Measurements from ENCODE around the gene GPHB5. TPM values are rescaled to one million over a fixed set of nuclear protein-coding genes. Genes with fewer than 3 reads are reported as not detected.

The GPHB5 gene
- total RNA-seq, 1 experiment from 2014 or later = not detected

DNA sequence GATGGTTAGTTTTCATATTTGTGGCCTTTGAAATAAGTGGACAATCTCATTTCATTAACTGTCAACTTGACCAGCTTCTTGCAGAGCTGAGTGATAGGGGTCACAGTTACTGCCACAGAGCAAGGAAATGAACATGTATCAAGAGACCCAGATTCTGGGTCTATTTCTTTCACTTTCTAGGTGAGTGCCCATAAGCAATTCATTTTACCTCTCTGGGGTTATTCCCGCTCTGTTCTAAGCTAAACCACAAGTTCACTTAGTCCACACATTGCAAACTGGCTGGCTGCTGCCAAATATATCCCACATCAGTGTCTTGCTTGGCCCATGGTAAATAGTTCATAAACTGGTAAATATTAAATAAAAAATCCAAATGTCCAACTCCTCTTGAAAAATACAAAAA, 29.9 kb downstream of the GPHB5 start:
- H3K79me1 ChIP-seq (ENCODE audit: insufficient read depth, low read depth, low read length, poor library complexity, severe bottlenecking) = no peaks in the 10 kb centered on the region
- no peak overlapping the region for H3K4me3 Mint-ChIP-seq

More for the DNA sequence above, 29.9 kb downstream of the GPHB5 start:
- no peak for DNase-seq
- H3K4ac ChIP-seq (ENCODE audit: low read depth, low read length) = no peak overlapping the region
- no peak overlapping the region for H2AK5ac ChIP-seq (ENCODE audit: insufficient read length, low read length)
- H3K9me3 ChIP-seq (ENCODE audit: control insufficient read depth, low read depth, low read length) = no peaks in the 10 kb centered on the region
- H3K27ac ChIP-seq (ENCODE audit: insufficient read length, low read depth, low read length) = no peak overlapping the region
- no peaks in the 10 kb centered on the region for H3K79me2 ChIP-seq (ENCODE audit: insufficient read depth, low read length)
- H3K4me2 ChIP-seq (ENCODE audit: insufficient read depth, insufficient read length, low read length) = no peak overlapping the region
- no CpG with 5 or more reads among the region's 1 CpG for WGBS (ENCODE audit: extremely low coverage, insufficient read length, low lambda C conversion rate)
- H3K27me3 ChIP-seq (ENCODE audit: insufficient read depth, low read length) = no peaks in the 10 kb centered on the region
- no peak overlapping the region for H4K8ac ChIP-seq (replicated peaks; ENCODE audit: insufficient read length, low read depth, low read length)
- TF ChIP-seq, protein P1, sequence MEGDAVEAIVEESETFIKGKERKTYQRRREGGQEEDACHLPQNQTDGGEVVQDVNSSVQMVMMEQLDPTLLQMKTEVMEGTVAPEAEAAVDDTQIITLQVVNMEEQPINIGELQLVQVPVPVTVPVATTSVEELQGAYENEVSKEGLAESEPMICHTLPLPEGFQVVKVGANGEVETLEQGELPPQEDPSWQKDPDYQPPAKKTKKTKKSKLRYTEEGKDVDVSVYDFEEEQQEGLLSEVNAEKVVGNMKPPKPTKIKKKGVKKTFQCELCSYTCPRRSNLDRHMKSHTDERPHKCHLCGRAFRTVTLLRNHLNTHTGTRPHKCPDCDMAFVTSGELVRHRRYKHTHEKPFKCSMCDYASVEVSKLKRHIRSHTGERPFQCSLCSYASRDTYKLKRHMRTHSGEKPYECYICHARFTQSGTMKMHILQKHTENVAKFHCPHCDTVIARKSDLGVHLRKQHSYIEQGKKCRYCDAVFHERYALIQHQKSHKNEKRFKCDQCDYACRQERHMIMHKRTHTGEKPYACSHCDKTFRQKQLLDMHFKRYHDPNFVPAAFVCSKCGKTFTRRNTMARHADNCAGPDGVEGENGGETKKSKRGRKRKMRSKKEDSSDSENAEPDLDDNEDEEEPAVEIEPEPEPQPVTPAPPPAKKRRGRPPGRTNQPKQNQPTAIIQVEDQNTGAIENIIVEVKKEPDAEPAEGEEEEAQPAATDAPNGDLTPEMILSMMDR (conservative IDR thresholded peaks at IDR 0.05) = no peak
- no peaks in the 10 kb centered on the region for H4K20me1 ChIP-seq (ENCODE audit: control insufficient read depth, insufficient read depth, insufficient read length)
- no peak overlapping the region for H3K14ac ChIP-seq (ENCODE audit: insufficient read depth, low read length)
- H2BK20ac ChIP-seq (ENCODE audit: low read depth, low read length, poor library complexity, severe bottlenecking) = no peak overlapping the region
- H3K56ac ChIP-seq (ENCODE audit: insufficient read length, low read depth, low read length) = no peak overlapping the region
- no peak overlapping the region for H3T11ph ChIP-seq (ENCODE audit: low read length)
- no peak overlapping the region for H3K23ac ChIP-seq (ENCODE audit: insufficient read length, low read depth, low read length)
- H2AFZ ChIP-seq (ENCODE audit: low read length) = no peak overlapping the region
- peaks cover 5% of the 10 kb centered on the region; the same call in 1 of the 2 replicates for H3K4me1 ChIP-seq (ENCODE audit: insufficient read depth, low read length)
- H3K18ac ChIP-seq (ENCODE audit: insufficient read length, low read depth, low read length) = no peak overlapping the region
- no peaks in the 10 kb centered on the region for H3K36me3 Mint-ChIP-seq (ENCODE audit: insufficient read depth in 1 of 3, low read depth in 3 of 3)
- H4K91ac ChIP-seq (ENCODE audit: insufficient read length, low read depth, low read length) = no peak overlapping the region
- H3K4me1 Mint-ChIP-seq = peaks cover 16 to 22% of the 10 kb centered on the region in 2 experiments
- H3K23me2 ChIP-seq (ENCODE audit: insufficient read length, low read depth, low read length, poor library complexity, severe bottlenecking) = no peaks in the 10 kb centered on the region
- H2BK12ac ChIP-seq (ENCODE audit: insufficient read length, low read depth, low read length) = no peak overlapping the region
- no peaks in the 10 kb centered on the region for H3K27me3 Mint-ChIP-seq (ENCODE audit: low read depth)
- H3K9me3 Mint-ChIP-seq = no peaks in the 10 kb centered on the region
- H3K27ac Mint-ChIP-seq = no peak overlapping the region
- H2BK15ac ChIP-seq (ENCODE audit: low read depth, low read length) = no peak overlapping the region
- H3K9ac ChIP-seq (ENCODE audit: extremely low read depth, insufficient read length, low read length) = no peak overlapping the region
- H2BK120ac ChIP-seq (ENCODE audit: low read depth, low read length, poor library complexity, severe bottlenecking) = no peak overlapping the region
- no peak overlapping the region for H2BK5ac ChIP-seq (ENCODE audit: insufficient read length, low read length)
- H4K5ac ChIP-seq (ENCODE audit: insufficient read length, low read depth, low read length) = no peak overlapping the region
